ENCODE measurements around the gene UBE3C. TPM values are rescaled to one million over a fixed set of nuclear protein-coding genes. Genes with fewer than 3 reads are reported as not detected.

UBE3C gene
- total and polyA plus RNA-seq, 2 of the 13 experiments (the other 11 are each of a cell fraction or from before 2014, with no cell fraction given), result 27.0 to 48.2 TPM

DNA sequence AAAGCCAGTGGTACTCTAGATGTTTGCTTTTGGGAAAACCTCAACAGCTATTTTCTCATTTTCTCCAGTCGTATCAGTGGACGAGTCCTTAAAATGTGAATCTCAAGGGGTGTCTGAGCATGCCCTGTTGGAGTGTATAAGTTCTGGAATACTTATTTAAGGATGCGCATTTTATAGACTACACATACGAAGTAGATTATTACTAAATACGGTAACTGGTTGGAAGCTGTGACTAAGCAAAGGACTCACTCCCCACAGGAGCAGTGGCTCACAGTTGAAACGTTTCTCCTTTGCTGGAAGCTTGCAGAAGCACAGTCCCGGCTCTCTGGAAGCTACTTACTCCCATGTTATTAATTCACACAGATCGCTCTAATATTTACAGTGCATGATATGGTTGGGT lies 107.3 kb downstream of the UBE3C start:
- no peaks in the 10 kb centered on the region for H3K79me2 ChIP-seq (ENCODE audit: insufficient read depth, low read length)
- DNase-seq (ENCODE audit: low spot score) (no peak), FAIRE-seq (no peak), ATAC-seq (no peak)
- no peak overlapping the region for H2AFZ ChIP-seq (ENCODE audit: low read length)
- no peaks in the 10 kb centered on the region for H4K20me1 ChIP-seq (ENCODE audit: insufficient read depth, low read length)
- no peak overlapping the region for H3K27ac ChIP-seq (ENCODE audit: extremely low read length, insufficient read depth, low read length)
- peaks cover 4 to 25% of the 10 kb centered on the region in 2 experiments; a peak in 3 of 5 replicates for H3K36me3 ChIP-seq (replicated peaks in 1 of 2; ENCODE audit: control insufficient read depth in 1 of 2, insufficient read depth in 2 of 2, low read length in 2 of 2)
- no TSS peak for BruUV-seq (replicated peaks)
- no peaks in the 10 kb centered on the region for H3K27me3 ChIP-seq (ENCODE audit: control insufficient read depth in 1 of 2, insufficient read depth in 2 of 2, low read length in 2 of 2)
- no peaks in the 10 kb centered on the region for H3K4me1 ChIP-seq (ENCODE audit: insufficient read depth, low read length)
- intact Hi-C loops (cut with micrococcal nuclease; ENCODE audit: unreplicated experiment), result no loop called here
- no peak overlapping the region for H3K4me2 ChIP-seq (ENCODE audit: low read depth, low read length)
- no peaks in the 10 kb centered on the region for H3K9me3 ChIP-seq (ENCODE audit: low read length)
- ChIA-PET CTCF (ENCODE audit: low intra/inter-chr PET ratio, low total read pairs) (no interaction called here), POLR2A (no interaction called here)
- H3K4me3 ChIP-seq (replicated peaks in 1 of 3; ENCODE audit: insufficient read depth in 1 of 3, low read depth in 2 of 3, low read length in 3 of 3), result no peak overlapping the region
- H3K9ac ChIP-seq (ENCODE audit: insufficient read depth, low read depth, low read length), result no peak overlapping the region
- in situ Hi-C loops (cut with HindIII; ENCODE audit: extremely low pct_ligation_motif_present, low pct_unique_long_range_greater_than_20kb), result no loop called here
- WGBS (ENCODE audit: low lambda C conversion rate), result 98% methylated on average over 8 of the region's 8 CpGs
- TF ChIP-seq, protein P1, sequence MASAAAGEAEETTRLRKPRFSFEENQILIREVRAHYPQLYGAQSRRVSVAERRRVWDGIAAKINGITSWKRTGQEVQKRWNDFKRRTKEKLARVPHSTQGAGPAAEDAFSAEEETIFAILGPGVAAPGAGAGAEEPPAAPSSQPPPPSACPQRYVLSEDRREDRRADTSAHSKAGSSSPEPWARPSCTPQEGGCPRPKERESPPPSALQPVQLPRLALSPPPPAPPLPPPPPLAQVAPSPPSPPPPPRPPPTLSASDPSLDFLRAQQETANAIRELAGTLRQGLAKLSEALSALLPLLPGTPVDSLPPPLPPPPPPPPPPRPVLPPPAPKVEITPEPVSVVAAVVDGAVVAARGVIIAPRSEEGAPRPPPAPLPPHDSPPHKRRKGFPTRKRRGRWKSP (CRISPR knock-in tag; IDR thresholded peaks at IDR 0.05), result no peak
- TF ChIP-seq HNRNPL (IDR thresholded peaks at IDR 0.05; ENCODE audit: low read depth, low read length), result no peak
- TF ChIP-seq, protein P2, sequence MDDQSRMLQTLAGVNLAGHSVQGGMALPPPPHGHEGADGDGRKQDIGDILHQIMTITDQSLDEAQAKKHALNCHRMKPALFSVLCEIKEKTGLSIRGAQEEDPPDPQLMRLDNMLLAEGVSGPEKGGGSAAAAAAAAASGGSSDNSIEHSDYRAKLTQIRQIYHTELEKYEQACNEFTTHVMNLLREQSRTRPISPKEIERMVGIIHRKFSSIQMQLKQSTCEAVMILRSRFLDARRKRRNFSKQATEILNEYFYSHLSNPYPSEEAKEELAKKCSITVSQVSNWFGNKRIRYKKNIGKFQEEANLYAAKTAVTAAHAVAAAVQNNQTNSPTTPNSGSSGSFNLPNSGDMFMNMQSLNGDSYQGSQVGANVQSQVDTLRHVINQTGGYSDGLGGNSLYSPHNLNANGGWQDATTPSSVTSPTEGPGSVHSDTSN (CRISPR knock-in tag; IDR thresholded peaks at IDR 0.05; ENCODE audit: borderline replicate concordance), result no peak
- TF ChIP-seq ZNF572 (CRISPR knock-in tag; IDR thresholded peaks at IDR 0.05), result no peak
- TF ChIP-seq AGO1 (IDR thresholded peaks at IDR 0.05; ENCODE audit: low read depth, low read length, poor library complexity, severe bottlenecking), result no peak
- TF ChIP-seq ZNF607 (CRISPR knock-in tag; IDR thresholded peaks at IDR 0.05; ENCODE audit: borderline replicate concordance), result no peak
- no peak for TF ChIP-seq ZNF605 (CRISPR knock-in tag; IDR thresholded peaks at IDR 0.05)
- no peak for TF ChIP-seq ZMAT3 (CRISPR knock-in tag; conservative IDR thresholded peaks at IDR 0.05)
- no peak for TF ChIP-seq ZNF292 (CRISPR knock-in tag; IDR thresholded peaks at IDR 0.05; ENCODE audit: borderline replicate concordance, low read depth)
- no peak for TF ChIP-seq ZNF160 (CRISPR knock-in tag; IDR thresholded peaks at IDR 0.05)
- TF ChIP-seq ZNF670 (CRISPR knock-in tag; IDR thresholded peaks at IDR 0.05; ENCODE audit: borderline replicate concordance), result no peak
- TF ChIP-seq RELA (CRISPR knock-in tag; IDR thresholded peaks at IDR 0.05), result no peak
- TF ChIP-seq, protein P3, sequence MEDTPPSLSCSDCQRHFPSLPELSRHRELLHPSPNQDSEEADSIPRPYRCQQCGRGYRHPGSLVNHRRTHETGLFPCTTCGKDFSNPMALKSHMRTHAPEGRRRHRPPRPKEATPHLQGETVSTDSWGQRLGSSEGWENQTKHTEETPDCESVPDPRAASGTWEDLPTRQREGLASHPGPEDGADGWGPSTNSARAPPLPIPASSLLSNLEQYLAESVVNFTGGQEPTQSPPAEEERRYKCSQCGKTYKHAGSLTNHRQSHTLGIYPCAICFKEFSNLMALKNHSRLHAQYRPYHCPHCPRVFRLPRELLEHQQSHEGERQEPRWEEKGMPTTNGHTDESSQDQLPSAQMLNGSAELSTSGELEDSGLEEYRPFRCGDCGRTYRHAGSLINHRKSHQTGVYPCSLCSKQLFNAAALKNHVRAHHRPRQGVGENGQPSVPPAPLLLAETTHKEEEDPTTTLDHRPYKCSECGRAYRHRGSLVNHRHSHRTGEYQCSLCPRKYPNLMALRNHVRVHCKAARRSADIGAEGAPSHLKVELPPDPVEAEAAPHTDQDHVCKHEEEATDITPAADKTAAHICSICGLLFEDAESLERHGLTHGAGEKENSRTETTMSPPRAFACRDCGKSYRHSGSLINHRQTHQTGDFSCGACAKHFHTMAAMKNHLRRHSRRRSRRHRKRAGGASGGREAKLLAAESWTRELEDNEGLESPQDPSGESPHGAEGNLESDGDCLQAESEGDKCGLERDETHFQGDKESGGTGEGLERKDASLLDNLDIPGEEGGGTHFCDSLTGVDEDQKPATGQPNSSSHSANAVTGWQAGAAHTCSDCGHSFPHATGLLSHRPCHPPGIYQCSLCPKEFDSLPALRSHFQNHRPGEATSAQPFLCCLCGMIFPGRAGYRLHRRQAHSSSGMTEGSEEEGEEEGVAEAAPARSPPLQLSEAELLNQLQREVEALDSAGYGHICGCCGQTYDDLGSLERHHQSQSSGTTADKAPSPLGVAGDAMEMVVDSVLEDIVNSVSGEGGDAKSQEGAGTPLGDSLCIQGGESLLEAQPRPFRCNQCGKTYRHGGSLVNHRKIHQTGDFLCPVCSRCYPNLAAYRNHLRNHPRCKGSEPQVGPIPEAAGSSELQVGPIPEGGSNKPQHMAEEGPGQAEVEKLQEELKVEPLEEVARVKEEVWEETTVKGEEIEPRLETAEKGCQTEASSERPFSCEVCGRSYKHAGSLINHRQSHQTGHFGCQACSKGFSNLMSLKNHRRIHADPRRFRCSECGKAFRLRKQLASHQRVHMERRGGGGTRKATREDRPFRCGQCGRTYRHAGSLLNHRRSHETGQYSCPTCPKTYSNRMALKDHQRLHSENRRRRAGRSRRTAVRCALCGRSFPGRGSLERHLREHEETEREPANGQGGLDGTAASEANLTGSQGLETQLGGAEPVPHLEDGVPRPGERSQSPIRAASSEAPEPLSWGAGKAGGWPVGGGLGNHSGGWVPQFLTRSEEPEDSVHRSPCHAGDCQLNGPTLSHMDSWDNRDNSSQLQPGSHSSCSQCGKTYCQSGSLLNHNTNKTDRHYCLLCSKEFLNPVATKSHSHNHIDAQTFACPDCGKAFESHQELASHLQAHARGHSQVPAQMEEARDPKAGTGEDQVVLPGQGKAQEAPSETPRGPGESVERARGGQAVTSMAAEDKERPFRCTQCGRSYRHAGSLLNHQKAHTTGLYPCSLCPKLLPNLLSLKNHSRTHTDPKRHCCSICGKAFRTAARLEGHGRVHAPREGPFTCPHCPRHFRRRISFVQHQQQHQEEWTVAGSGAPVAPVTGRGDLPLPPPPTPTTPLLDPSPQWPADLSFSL (CRISPR knock-in tag; IDR thresholded peaks at IDR 0.05), result no peak
- TF ChIP-seq, protein P4, sequence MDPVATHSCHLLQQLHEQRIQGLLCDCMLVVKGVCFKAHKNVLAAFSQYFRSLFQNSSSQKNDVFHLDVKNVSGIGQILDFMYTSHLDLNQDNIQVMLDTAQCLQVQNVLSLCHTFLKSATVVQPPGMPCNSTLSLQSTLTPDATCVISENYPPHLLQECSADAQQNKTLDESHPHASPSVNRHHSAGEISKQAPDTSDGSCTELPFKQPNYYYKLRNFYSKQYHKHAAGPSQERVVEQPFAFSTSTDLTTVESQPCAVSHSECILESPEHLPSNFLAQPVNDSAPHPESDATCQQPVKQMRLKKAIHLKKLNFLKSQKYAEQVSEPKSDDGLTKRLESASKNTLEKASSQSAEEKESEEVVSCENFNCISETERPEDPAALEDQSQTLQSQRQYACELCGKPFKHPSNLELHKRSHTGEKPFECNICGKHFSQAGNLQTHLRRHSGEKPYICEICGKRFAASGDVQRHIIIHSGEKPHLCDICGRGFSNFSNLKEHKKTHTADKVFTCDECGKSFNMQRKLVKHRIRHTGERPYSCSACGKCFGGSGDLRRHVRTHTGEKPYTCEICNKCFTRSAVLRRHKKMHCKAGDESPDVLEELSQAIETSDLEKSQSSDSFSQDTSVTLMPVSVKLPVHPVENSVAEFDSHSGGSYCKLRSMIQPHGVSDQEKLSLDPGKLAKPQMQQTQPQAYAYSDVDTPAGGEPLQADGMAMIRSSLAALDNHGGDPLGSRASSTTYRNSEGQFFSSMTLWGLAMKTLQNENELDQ (CRISPR knock-in tag; IDR thresholded peaks at IDR 0.05; ENCODE audit: borderline replicate concordance), result no peak

All from HepG2 (cell line).